Measurements from ENCODE around the gene PCARE.

Gene PCARE

GRCh38 chr2:29062371-29062770, 12.0 kb downstream of the PCARE start:
- no peak for TF ChIP-seq TAF1 (IDR thresholded peaks at IDR 0.05; ENCODE audit: low read depth)
- TF ChIP-seq NFIC (IDR thresholded peaks at IDR 0.05) = no peak
- no peak for TF ChIP-seq USF1 (IDR thresholded peaks at IDR 0.05)
- TF ChIP-seq EP300 (IDR thresholded peaks at IDR 0.05; ENCODE audit: borderline replicate concordance) = no peak
- TF ChIP-seq ZBTB7A (IDR thresholded peaks at IDR 0.05; ENCODE audit: low read depth) = no peak
- TF ChIP-seq CREB1 (IDR thresholded peaks at IDR 0.05; ENCODE audit: low read depth) = no peak
- no peak for TF ChIP-seq CEBPB (IDR thresholded peaks at IDR 0.05)
- no peak for TF ChIP-seq MAX (IDR thresholded peaks at IDR 0.05)
- no peak for TF ChIP-seq TEAD4 (IDR thresholded peaks at IDR 0.05)
- no peak for TF ChIP-seq REST (IDR thresholded peaks at IDR 0.05; ENCODE audit: low read depth)
- TF ChIP-seq FOXM1 (IDR thresholded peaks at IDR 0.05; ENCODE audit: borderline replicate concordance, low read depth) = no peak
- TF ChIP-seq YY1 (IDR thresholded peaks at IDR 0.05; ENCODE audit: low read depth) = no peak
- no peak for TF ChIP-seq EGR1 (IDR thresholded peaks at IDR 0.05)
- no peak for TF ChIP-seq TCF12 (IDR thresholded peaks at IDR 0.05; ENCODE audit: low read depth)
- no peak for TF ChIP-seq RAD21 (IDR thresholded peaks at IDR 0.05; ENCODE audit: low read depth)

- TF ChIP-seq FOXM1 (IDR thresholded peaks at IDR 0.05; ENCODE audit: borderline replicate concordance, low read depth) (no peak), TEAD4 (IDR thresholded peaks at IDR 0.05) (no peak), TCF12 (IDR thresholded peaks at IDR 0.05; ENCODE audit: low read depth) (no peak), ZBTB7A (IDR thresholded peaks at IDR 0.05; ENCODE audit: low read depth) (no peak), EGR1 (IDR thresholded peaks at IDR 0.05) (no peak), NFIC (IDR thresholded peaks at IDR 0.05) (no peak), YY1 (IDR thresholded peaks at IDR 0.05; ENCODE audit: low read depth) (no peak), TAF1 (IDR thresholded peaks at IDR 0.05; ENCODE audit: low read depth) (no peak), RAD21 (IDR thresholded peaks at IDR 0.05; ENCODE audit: low read depth) (no peak), REST (IDR thresholded peaks at IDR 0.05; ENCODE audit: low read depth) (no peak), CEBPB (IDR thresholded peaks at IDR 0.05) (no peak), USF1 (IDR thresholded peaks at IDR 0.05) (no peak), CREB1 (IDR thresholded peaks at IDR 0.05; ENCODE audit: low read depth) (no peak), EP300 (IDR thresholded peaks at IDR 0.05; ENCODE audit: borderline replicate concordance) (no peak), MAX (IDR thresholded peaks at IDR 0.05) (no peak)
Measured at GRCh38 chr2:29061616-29062015, 12.7 kb downstream of the PCARE start.

- no peak for TF ChIP-seq TCF12 (IDR thresholded peaks at IDR 0.05; ENCODE audit: low read depth)
- TF ChIP-seq NFIC (IDR thresholded peaks at IDR 0.05) = no peak
- no peak for TF ChIP-seq USF1 (IDR thresholded peaks at IDR 0.05)
- TF ChIP-seq TEAD4 (IDR thresholded peaks at IDR 0.05) = no peak
Measured at GRCh38 chr2:29061176-29061575, 13.1 kb downstream of the PCARE start.

- no peak for TF ChIP-seq TCF12 (IDR thresholded peaks at IDR 0.05; ENCODE audit: low read depth)
- no peak for TF ChIP-seq NFIC (IDR thresholded peaks at IDR 0.05)
- no peak for TF ChIP-seq YY1 (IDR thresholded peaks at IDR 0.05; ENCODE audit: low read depth)
- TF ChIP-seq CREB1 (IDR thresholded peaks at IDR 0.05; ENCODE audit: low read depth) = no peak
- TF ChIP-seq RAD21 (IDR thresholded peaks at IDR 0.05; ENCODE audit: low read depth) = no peak
- no peak for TF ChIP-seq CEBPB (IDR thresholded peaks at IDR 0.05)
- no peak for TF ChIP-seq EGR1 (IDR thresholded peaks at IDR 0.05)
- no peak for TF ChIP-seq ZBTB7A (IDR thresholded peaks at IDR 0.05; ENCODE audit: low read depth)
- no peak for TF ChIP-seq MAX (IDR thresholded peaks at IDR 0.05)
- TF ChIP-seq USF1 (IDR thresholded peaks at IDR 0.05) = no peak
- no peak for TF ChIP-seq EP300 (IDR thresholded peaks at IDR 0.05; ENCODE audit: borderline replicate concordance)
- no peak for TF ChIP-seq TAF1 (IDR thresholded peaks at IDR 0.05; ENCODE audit: low read depth)
- TF ChIP-seq FOXM1 (IDR thresholded peaks at IDR 0.05; ENCODE audit: borderline replicate concordance, low read depth) = no peak
Measured at GRCh38 chr2:29060441-29060840, 13.9 kb downstream of the PCARE start.

- TF ChIP-seq RAD21 (IDR thresholded peaks at IDR 0.05; ENCODE audit: low read depth) = no peak
- TF ChIP-seq YY1 (IDR thresholded peaks at IDR 0.05; ENCODE audit: low read depth) = no peak
- TF ChIP-seq CREB1 (IDR thresholded peaks at IDR 0.05; ENCODE audit: low read depth) = no peak
- no peak for TF ChIP-seq CEBPB (IDR thresholded peaks at IDR 0.05)
- no peak for TF ChIP-seq TAF1 (IDR thresholded peaks at IDR 0.05; ENCODE audit: low read depth)
Measured at GRCh38 chr2:29059624-29060023, 14.7 kb downstream of the PCARE start.

Data from Ishikawa (cell line).